ENCODE results near the gene CTDSPL2.
"Not testable (repeated sequence)": the region's sequence is repeated elsewhere in the genome, so short reads cannot be mapped to it uniquely, and the experiment has no call there.

Gene CTDSPL2

DNA sequence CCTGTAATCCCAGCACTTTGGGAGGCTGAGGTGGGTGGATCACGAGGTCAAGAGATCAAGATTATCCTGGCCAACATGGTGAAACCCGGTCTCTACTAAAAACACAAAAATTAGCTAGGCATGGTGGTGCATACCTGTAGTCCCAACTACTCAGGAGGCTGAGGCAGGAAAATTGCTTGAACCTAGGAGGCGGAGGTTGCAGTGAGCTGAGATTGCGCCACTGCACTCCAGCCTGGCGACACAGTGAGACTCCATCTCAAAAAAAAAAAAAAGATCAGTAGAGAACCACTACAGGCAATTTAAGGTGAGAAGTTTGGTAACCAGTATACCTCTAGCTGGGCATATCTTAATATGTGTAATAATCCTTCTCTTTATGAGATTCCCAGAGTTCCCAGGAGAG lies 117.3 kb downstream of the CTDSPL2 start:
- not testable (repeated sequence) for DNase-seq

- peak; percentile 11 for DNase-seq
Measured at GRCh38 chr15:44545913-44546802, 118.7 kb downstream of the CTDSPL2 start.

GRCh38 chr15:44549152-44549551 lies 121.7 kb downstream of the CTDSPL2 start:
- not testable (repeated sequence) for DNase-seq

- DNase-seq, result no peak
Measured at GRCh38 chr15:44550256-44550655, 122.8 kb downstream of the CTDSPL2 start.

DNA sequence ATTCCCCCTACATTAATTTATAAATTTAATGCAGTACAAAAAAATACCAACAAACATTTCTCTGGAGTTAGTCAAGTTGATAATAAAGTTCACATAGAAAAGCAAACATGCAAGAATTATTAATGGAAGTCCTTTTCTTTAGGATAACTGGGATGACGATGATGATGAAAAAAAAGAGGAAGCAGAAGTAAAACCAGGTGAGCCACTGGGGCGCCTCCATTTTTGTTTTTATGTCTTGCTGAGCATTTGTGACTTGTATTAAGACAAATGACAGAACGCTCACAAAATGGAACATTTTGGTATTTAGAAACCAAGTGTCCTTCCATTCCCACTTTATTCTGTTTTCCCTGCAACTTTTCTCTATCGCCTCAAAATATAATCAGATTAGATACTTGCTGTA lies 123.3 kb downstream of the CTDSPL2 start:
- no peak for DNase-seq

- DNase-seq, result no peak
Measured at GRCh38 chr15:44554934-44555723, 127.7 kb downstream of the CTDSPL2 start.

DNA sequence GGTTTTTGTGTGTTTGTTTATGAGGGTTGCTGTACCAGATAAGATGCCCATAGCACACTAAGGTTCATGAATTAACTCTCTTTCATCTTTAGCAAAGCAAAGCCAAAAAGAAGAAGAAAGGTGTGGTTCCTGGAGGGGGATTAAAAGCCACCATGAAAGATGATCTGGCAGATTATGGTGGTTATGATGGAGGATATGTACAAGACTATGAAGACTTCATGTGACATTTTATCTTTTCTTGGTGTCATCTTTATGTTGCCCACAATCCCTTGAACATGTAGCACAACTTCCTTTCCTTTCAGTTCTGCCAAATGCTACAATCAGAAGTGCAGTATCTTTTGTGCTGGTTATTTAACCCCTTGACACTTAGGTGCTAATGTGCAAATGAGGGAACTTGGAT lies 133.5 kb downstream of the CTDSPL2 start:
- not testable (repeated sequence) for DNase-seq

GRCh38 chr15:44565387-44566154 lies 138.1 kb downstream of the CTDSPL2 start:
- no peak for DNase-seq

GRCh38 chr15:44566155-44566540 lies 138.7 kb downstream of the CTDSPL2 start:
- no peak for DNase-seq

DNA sequence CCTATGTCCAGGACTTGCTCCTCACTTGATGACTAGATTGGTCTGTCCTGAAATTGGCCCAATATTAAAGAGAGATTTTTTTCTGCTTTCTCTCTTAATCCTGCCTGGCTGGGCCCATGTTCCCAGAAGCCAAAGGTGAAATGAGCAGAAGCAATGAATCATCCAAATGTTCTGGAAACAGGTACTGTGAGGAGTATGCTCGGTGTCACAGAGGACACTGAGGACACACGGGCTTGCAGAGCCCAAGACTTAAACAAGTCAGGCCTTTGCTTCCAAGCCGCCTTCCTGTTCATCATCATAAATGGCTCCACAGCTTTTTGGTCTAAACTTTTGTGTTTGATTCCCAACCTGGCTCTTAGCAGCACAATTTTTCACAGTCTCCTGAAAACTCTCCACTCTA lies 140.9 kb downstream of the CTDSPL2 start:
- DNase-seq, result no peak

DNA sequence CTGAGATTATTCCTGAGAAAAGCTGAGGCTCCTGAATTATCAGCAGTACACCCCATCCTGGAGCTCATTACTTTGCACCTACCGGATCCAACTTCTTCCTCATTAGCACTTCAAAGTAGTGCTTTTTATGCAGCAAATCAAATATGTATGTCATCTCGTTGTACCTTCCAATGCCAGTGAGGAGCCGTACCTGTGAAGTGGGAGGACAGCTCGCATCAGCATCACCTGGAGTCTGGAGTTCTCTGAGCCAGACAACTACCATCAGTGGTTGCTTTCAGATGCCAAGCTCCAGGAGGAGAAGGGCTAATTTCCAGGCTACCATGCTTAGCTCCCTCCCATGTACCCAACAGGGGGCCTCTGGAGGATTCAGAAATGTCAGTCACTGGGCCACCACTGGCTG lies 141.9 kb downstream of the CTDSPL2 start:
- no peak for DNase-seq

DNA sequence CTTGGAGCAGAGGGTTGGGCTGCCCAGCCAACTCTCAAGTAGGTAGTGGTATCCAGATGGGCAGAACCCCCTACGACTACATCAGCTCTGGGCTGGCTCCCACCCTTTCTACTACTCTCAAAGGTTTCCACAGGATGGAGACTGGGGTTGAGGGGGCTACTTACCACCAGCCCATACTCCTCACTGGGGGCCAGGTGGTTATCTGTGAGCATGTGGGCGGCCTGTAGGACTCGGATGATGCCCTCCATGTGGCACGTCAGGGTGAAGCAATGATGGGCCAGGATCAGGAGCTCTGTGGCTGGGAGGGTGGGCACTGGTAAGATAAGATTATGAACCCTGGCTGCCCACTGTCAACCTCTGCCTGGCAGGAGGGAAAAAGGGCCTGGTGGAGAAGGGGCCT lies 142.9 kb downstream of the CTDSPL2 start:
- no peak for DNase-seq

GRCh38 chr15:44573386-44573785 lies 146.0 kb downstream of the CTDSPL2 start:
- no peak for DNase-seq

DNA sequence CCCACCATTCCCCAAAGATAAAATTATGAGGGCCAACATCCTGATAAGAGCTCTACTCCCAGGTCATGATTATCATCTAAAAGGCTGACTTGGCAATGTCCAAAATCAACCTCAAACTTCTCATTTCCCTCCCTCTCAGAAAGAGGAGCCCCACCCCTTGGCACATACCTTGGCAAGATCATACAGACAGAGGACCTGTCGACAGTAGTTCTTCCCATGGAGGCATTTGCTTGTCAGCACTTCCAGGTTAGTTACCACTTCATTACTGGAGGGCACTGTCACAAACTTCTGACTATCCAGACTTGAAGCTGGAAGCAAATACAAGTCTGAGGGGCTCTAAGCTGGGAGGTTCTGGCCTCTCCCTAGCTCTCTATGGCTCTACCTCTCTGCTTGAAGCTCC lies 147.3 kb downstream of the CTDSPL2 start:
- DNase-seq, result no peak
